Gastroesophageal sphincter (tissue), 4 donors: ENCODE measurements around the gene GPR84. TPM values are rescaled to one million over a fixed set of nuclear protein-coding genes. Genes with fewer than 3 reads are reported as not detected.

Experiments used
- ATAC-seq: fragments of 150-250 bp; one replicate; pipeline ENCODE4 v1.9.1; 2016; ENCODE audit warnings: mild to moderate bottlenecking, moderate library complexity
- H3K27ac ChIP-seq, 4 donors: fragments of 200-600 bp; sonication (generic) in 3 of 4; 1 replicate in 3 of 4; 2 replicates in 1 of 4; pipeline ENCODE4 v1.5.1; 2016 to 2019
- H3K27me3 ChIP-seq: fragments of 200-600 bp; sonication (generic); one replicate; pipeline ENCODE4 v1.5.1; 2019
- H3K36me3 ChIP-seq, 2 donors: fragments of 200-600 bp; sonication (generic); one replicate each; pipeline ENCODE4 v1.5.1; 2019; ENCODE audit warnings: control low read depth in 1 of 2
- H3K4me1 ChIP-seq, 3 donors: fragments of 200-600 bp; sonication (generic); 1 replicate in 2 of 3; 2 replicates in 1 of 3; pipeline ENCODE4 v1.5.1; 2016 to 2019; ENCODE audit warnings: control low read depth in 2 of 3
- H3K4me3 ChIP-seq, 2 donors: fragments of 200-600 bp; sonication (generic); one replicate each; pipeline ENCODE4 v1.5.1; 2019; ENCODE audit warnings: mild to moderate bottlenecking in 1 of 2, moderate library complexity in 1 of 2
- H3K9me3 ChIP-seq, 3 donors: fragments of 200-600 bp; sonication (generic); one replicate each; pipeline ENCODE4 v1.5.1; 2017 to 2019; ENCODE audit warnings: control low read depth in 2 of 3
- EP300 ChIP-seq: sonication (generic); formaldehyde crosslinking; IDR thresholded peaks from one replicate; pipeline ENCODE4 v1.6.1; 2017; ENCODE audit warnings: antibody characterized with exemption, mild to moderate bottlenecking
- POLR2A ChIP-seq, 2 donors: fragments of 450-650 bp; IDR thresholded peaks; one replicate each; pipeline ENCODE4 v1.6.1; 2017; ENCODE audit warnings: antibody characterized with exemption in 2 of 2, mild to moderate bottlenecking in 2 of 2, moderate library complexity in 1 of 2
- POLR2AphosphoS5 ChIP-seq: sonication (generic); formaldehyde crosslinking; IDR thresholded peaks from one replicate; pipeline ENCODE4 v1.6.1; 2017; ENCODE audit warnings: antibody characterized with exemption
- WGBS, 2 donors: methylation state at CpG; one replicate each; pipeline ENCODE4 v1.1.5; 2018; ENCODE audit warnings: low coverage in 1 of 2; 5-methylcytosine and 5-hydroxymethylcytosine counted together
- small RNA-seq, 4 donors: library from RNA; depleted of rRNA; stranded (forward); fragments of <200 nt; gene quantifications; one replicate each; pipeline ENCODE3, GENCODE V24; 2016
- total RNA-seq, 4 donors: library from RNA; depleted of rRNA; stranded (reverse); fragments of >200 nt; gene quantifications; one replicate each; pipeline ENCODE4 v1.1.0, GENCODE V29; 2016
- TF ChIP-seq, protein P1 (sequence below), 4 experiments: fragments of 200-600 bp in 2 of 4; fragments of 450-650 bp in 2 of 4; sonication (generic) in 1 of 4; IDR thresholded peaks; one replicate each; pipeline ENCODE4 v1.5.1; 2017 to 2019; ENCODE audit warnings: antibody characterized with exemption in 4 of 4, mild to moderate bottlenecking in 2 of 4, moderate library complexity in 2 of 4

The GPR84 gene
- total RNA-seq, 4 donors from 2014 or later = 0.54 TPM; not detected in 3

DNA sequence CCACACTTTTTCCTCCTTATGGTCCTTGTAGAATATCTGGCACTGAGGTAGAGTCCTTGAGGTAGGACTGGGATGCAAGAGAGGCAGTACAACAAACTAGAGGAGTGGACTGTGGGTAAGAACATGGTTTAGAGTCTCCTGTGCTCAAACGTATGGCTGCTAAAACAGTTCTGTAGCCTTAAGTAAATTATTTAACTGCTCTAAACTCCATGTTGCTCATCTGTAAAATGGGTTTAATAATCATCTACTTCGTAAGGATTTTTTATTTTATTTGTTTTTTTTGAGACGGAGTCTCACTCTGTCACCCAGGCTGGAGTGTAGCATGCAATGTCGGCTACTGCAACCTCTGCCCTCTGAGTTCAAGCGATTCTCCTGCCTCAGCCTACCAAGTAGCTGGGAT lies 42.9 kb downstream of the GPR84 start:
- no peaks in the 10 kb centered on the region for H3K27me3 ChIP-seq
- ATAC-seq = no peak
- WGBS, 2 donors = 73 to 82% methylated on average over 4 to 5 of the region's 5 CpGs
- no peaks in the 10 kb centered on the region for H3K9me3 ChIP-seq
- no peak overlapping the region for H3K4me3 ChIP-seq
- peaks cover 0 to 17% (median 8%) of the 10 kb centered on the region in 3 donors for H3K4me1 ChIP-seq
- TF ChIP-seq, protein P1, sequence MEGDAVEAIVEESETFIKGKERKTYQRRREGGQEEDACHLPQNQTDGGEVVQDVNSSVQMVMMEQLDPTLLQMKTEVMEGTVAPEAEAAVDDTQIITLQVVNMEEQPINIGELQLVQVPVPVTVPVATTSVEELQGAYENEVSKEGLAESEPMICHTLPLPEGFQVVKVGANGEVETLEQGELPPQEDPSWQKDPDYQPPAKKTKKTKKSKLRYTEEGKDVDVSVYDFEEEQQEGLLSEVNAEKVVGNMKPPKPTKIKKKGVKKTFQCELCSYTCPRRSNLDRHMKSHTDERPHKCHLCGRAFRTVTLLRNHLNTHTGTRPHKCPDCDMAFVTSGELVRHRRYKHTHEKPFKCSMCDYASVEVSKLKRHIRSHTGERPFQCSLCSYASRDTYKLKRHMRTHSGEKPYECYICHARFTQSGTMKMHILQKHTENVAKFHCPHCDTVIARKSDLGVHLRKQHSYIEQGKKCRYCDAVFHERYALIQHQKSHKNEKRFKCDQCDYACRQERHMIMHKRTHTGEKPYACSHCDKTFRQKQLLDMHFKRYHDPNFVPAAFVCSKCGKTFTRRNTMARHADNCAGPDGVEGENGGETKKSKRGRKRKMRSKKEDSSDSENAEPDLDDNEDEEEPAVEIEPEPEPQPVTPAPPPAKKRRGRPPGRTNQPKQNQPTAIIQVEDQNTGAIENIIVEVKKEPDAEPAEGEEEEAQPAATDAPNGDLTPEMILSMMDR (IDR thresholded peaks at IDR 0.05) = no peak
- TF ChIP-seq POLR2A (IDR thresholded peaks at IDR 0.05) = no peak
- no peak for TF ChIP-seq EP300
- no peak for TF ChIP-seq POLR2AphosphoS5
- no peaks in the 10 kb centered on the region for H3K36me3 ChIP-seq
- no peak overlapping the region for H3K27ac ChIP-seq

Small RNA genes lying within 50 kb of the gene (small RNA-seq; reads per million reads assigned to genes)
- 19.8 to 55.9 (median 34.1) reads per million in 4 donors for gene MIR148B
- gene RN7SL744P = 0 reads per million in 4 donors
- 0 reads per million in 4 donors for gene RNU6-950P

Other genes starting within 250 kb of the GPR84 start
- 10 to 100 TPM; 25.3 to 35.8 (median 31.9) TPM for gene SMUG1, start 175.5 kb downstream of the GPR84 start, total RNA-seq
- gene CBX5, start 84.4 kb downstream of the GPR84 start, total RNA-seq = 10 to 100 TPM; 32.5 to 62.4 (median 49.3) TPM
- gene HNRNPA1, start 83.8 kb downstream of the GPR84 start, total RNA-seq = 100 to 1,000 TPM; 250 to 459 (median 349) TPM
- gene NFE2, start 63.5 kb downstream of the GPR84 start, total RNA-seq = 1 to 10 TPM in 1 of 4 donors, under 1 TPM in 2, not detected in 1; 0.37 to 1.6 (median 0.77) TPM
- 100 to 1,000 TPM in 1 of 4 donors, 10 to 100 TPM in 3; 47.0 to 138 (median 57.5) TPM for gene COPZ1, start 39.4 kb downstream of the GPR84 start, total RNA-seq
- 10 to 100 TPM in 3 of 4 donors, 1 to 10 TPM in 1; 7.5 to 28.0 (median 19.5) TPM for gene ZNF385A, start 20.2 kb upstream of the GPR84 start, total RNA-seq
- 100 to 1,000 TPM; 141 to 908 (median 220) TPM for gene ITGA5, start 54.8 kb upstream of the GPR84 start, total RNA-seq
- 1 to 10 TPM in 1 of 4 donors, not detected in 3; 1.0 TPM for gene GTSF1, start 109.1 kb upstream of the GPR84 start, total RNA-seq
- 10 to 100 TPM in 3 of 4 donors, 1 to 10 TPM in 1; 5.9 to 19.9 (median 13.8) TPM for gene NCKAP1L, start 133.3 kb upstream of the GPR84 start, total RNA-seq
- gene PDE1B, start 185.1 kb upstream of the GPR84 start, total RNA-seq = 10 to 100 TPM in 2 of 4 donors, 1 to 10 TPM in 2; 6.3 to 25.4 (median 11.7) TPM
- 10 to 100 TPM in 2 of 4 donors, 1 to 10 TPM in 2; 2.5 to 27.9 (median 18.0) TPM for gene PPP1R1A, start 224.2 kb upstream of the GPR84 start, total RNA-seq